GM23338 (cell line): ENCODE results near the gene SLC39A11. TPM values are rescaled to one million over a fixed set of nuclear protein-coding genes. Genes with fewer than 3 reads are reported as not detected.

Source experiments
- ATAC-seq: fragments of 200-7000 bp; cut with Tn5 transposase; 3 replicates; pipeline ENCODE4 v1.9.1; 2020
- DNase-seq: peaks from one replicate; pipeline ENCODE4 v3.0.0-alpha.2; 2015; ENCODE audit warnings: low spot score
- H2AFZ ChIP-seq: fragments of 200-600 bp; sonication (generic); 2 replicates; pipeline ENCODE4 v1.8.0; 2016; ENCODE audit warnings: antibody characterized with exemption, mild to moderate bottlenecking, moderate library complexity
- H3F3A ChIP-seq: fragments of 200-600 bp; sonication (generic); replicated peaks from 2 replicates; pipeline ENCODE4 v1.8.0; 2017; ENCODE audit warnings: antibody characterized with exemption, mixed run types, low read depth
- H3K27ac ChIP-seq: fragments of 200-600 bp; sonication (generic); 2 replicates; pipeline ENCODE4 v1.6.1; 2016; ENCODE audit warnings: low read depth
- H3K27me3 ChIP-seq: fragments of 200-600 bp; sonication (generic); 2 replicates; pipeline ENCODE4 v1.8.0; 2016; ENCODE audit warnings: mild to moderate bottlenecking, mixed run types, moderate library complexity; ENCODE audit not compliant: insufficient read depth
- H3K36me3 ChIP-seq: fragments of 200-600 bp; sonication (generic); 2 replicates; pipeline ENCODE4 v1.8.0; 2016; ENCODE audit warnings: mild to moderate bottlenecking; ENCODE audit not compliant: insufficient read depth
- H3K4me1 ChIP-seq: fragments of 200-600 bp; sonication (generic); 2 replicates; pipeline ENCODE4 v1.8.0; 2016; ENCODE audit warnings: mild to moderate bottlenecking, moderate library complexity; ENCODE audit not compliant: insufficient read depth
- H3K4me2 ChIP-seq: fragments of 200-600 bp; sonication (generic); 2 replicates; pipeline ENCODE4 v1.7.1; 2017; ENCODE audit warnings: mixed run types
- H3K4me3 ChIP-seq: fragments of 200-600 bp; sonication (generic); 2 replicates; pipeline ENCODE4 v1.6.1; 2016; ENCODE audit warnings: mixed run types
- H3K79me2 ChIP-seq: fragments of 200-600 bp; sonication (generic); replicated peaks from 2 replicates; pipeline ENCODE4 v1.8.0; 2017; ENCODE audit warnings: mild to moderate bottlenecking; ENCODE audit not compliant: insufficient read depth
- H3K9me2 ChIP-seq: fragments of 200-600 bp; sonication (generic); 2 replicates; pipeline ENCODE4 v1.8.0; 2017; ENCODE audit not compliant: insufficient read depth
- H4K20me1 ChIP-seq: fragments of 200-600 bp; sonication (generic); replicated peaks from 2 replicates; pipeline ENCODE4 v1.8.0; 2017; ENCODE audit warnings: mild to moderate bottlenecking; ENCODE audit not compliant: insufficient read depth
- H3K27ac Mint-ChIP-seq: 2 replicates; pipeline ENCODE4 v1.8.0; 2020; ENCODE audit warnings: inconsistent platforms, mild to moderate bottlenecking, moderate library complexity, mixed read lengths
- H3K27me3 Mint-ChIP-seq: 3 replicates; pipeline ENCODE4 v1.8.0; 2022; ENCODE audit warnings: low read depth, mild to moderate bottlenecking, moderate library complexity, mixed read lengths, inconsistent platforms; ENCODE audit not compliant: insufficient read depth, poor library complexity
- H3K36me3 Mint-ChIP-seq: 3 replicates; pipeline ENCODE4 v1.8.0; 2021; ENCODE audit warnings: low read depth, mild to moderate bottlenecking, inconsistent platforms, moderate library complexity, mixed read lengths
- H3K4me1 Mint-ChIP-seq: 3 replicates; pipeline ENCODE4 v1.8.0; 2020; ENCODE audit warnings: mild to moderate bottlenecking, inconsistent platforms, mixed read lengths
- H3K4me3 Mint-ChIP-seq: 3 replicates; pipeline ENCODE4 v1.8.0; 2021; ENCODE audit warnings: moderate library complexity, mild to moderate bottlenecking, inconsistent platforms, mixed read lengths
- H3K9me3 Mint-ChIP-seq: 3 replicates; pipeline ENCODE4 v1.8.0; 2020; ENCODE audit warnings: moderate library complexity, mild to moderate bottlenecking, inconsistent platforms, mixed read lengths
- CREB1 ChIP-seq: fragments of 250-450 bp; sonication (Bioruptor Pico); IDR thresholded peaks from 2 replicates; pipeline ENCODE4 v1.5.0; 2020; ENCODE audit warnings: low read depth, mild to moderate bottlenecking, moderate library complexity
- JUNB ChIP-seq: IDR thresholded peaks from one replicate; pipeline ENCODE4 v1.6.1; 2016; ENCODE audit warnings: antibody characterized with exemption; ENCODE audit not compliant: unreplicated experiment
- NANOG ChIP-seq: IDR thresholded peaks from 2 replicates; pipeline ENCODE4 v1.6.1; 2016; ENCODE audit warnings: antibody characterized with exemption, borderline replicate concordance
- STAT1 ChIP-seq: IDR thresholded peaks from one replicate; pipeline ENCODE4 v1.6.1; 2016; ENCODE audit warnings: antibody characterized with exemption; ENCODE audit not compliant: unreplicated experiment
- ZNF114 ChIP-seq: fragments of 250-450 bp; sonication (Bioruptor Pico); IDR thresholded peaks from 2 replicates; pipeline ENCODE4 v1.5.0; 2020; ENCODE audit warnings: mild to moderate bottlenecking, moderate library complexity
- polyA plus RNA-seq: library from polyadenylated mRNA; unstranded; fragments of >200 nt; fragmentation: Nextera tagmentation; extraction: Ambion mirVana; gene quantifications from 2 replicates; pipeline ENCODE4 v1.2.1, GENCODE V29; 2016
- total RNA-seq: library from RNA; depleted of rRNA; stranded (reverse); fragments of >200 nt; shearing (Covaris generic); gene quantifications from 2 replicates; pipeline ENCODE4 v1.2.3, GENCODE V29; 2014
- TF ChIP-seq, protein P1 (sequence below): fragments of 250-450 bp; sonication (Bioruptor Pico); IDR thresholded peaks from 2 replicates; pipeline ENCODE4 v1.5.0; 2020; ENCODE audit warnings: mild to moderate bottlenecking, moderate library complexity
- TF ChIP-seq, protein P2 (sequence below): IDR thresholded peaks from 2 replicates; pipeline ENCODE4 v1.6.1; 2016; ENCODE audit warnings: antibody characterized with exemption

Gene SLC39A11
- total and polyA plus RNA-seq, 2 experiments from 2014 or later: 10.8 to 18.1 TPM

DNA sequence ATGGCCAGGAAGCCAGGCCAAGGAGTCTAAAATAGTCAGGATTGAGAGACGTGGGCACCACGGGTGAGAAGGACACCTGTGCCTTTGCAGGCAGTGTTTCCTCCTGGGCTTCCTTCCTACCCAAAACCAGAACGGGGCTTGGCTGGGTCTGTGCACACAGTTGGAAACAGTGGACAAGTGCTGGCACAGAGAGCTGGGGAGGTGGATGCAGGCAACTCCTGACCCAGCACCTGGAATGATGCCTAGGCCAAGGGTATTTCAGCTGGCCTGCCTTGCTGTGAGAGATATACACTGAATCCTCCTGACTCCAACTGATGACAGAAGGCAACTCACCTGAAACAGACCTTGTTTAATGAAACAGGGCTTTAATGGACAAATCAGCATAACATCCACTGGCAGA lies 186.2 kb downstream of the SLC39A11 start:
- Mint-ChIP-seq H3K27me3 (peaks cover 10% of the 10 kb centered on the region), H3K9me3 (no peaks in the 10 kb centered on the region), H3K4me1 (peaks cover 6% of the 10 kb centered on the region; the same call in 2 of the 3 replicates), H3K27ac (no peak overlapping the region), H3K4me3 (no peak overlapping the region), H3K36me3 (no peaks in the 10 kb centered on the region)
- Histone ChIP-seq H3K4me3 (no peak overlapping the region), H3K4me2 (no peak overlapping the region), H3K27me3 (no peaks in the 10 kb centered on the region), H2AFZ (no peak overlapping the region), H4K20me1 (no peaks in the 10 kb centered on the region), H3K4me1 (no peaks in the 10 kb centered on the region), H3K36me3 (no peaks in the 10 kb centered on the region), H3K9me2 (no peaks in the 10 kb centered on the region), H3F3A (no peaks in the 10 kb centered on the region), H3K79me2 (no peaks in the 10 kb centered on the region), H3K27ac (no peak overlapping the region)
- DNase-seq (no peak), ATAC-seq (no peak)
- TF ChIP-seq, protein P1, sequence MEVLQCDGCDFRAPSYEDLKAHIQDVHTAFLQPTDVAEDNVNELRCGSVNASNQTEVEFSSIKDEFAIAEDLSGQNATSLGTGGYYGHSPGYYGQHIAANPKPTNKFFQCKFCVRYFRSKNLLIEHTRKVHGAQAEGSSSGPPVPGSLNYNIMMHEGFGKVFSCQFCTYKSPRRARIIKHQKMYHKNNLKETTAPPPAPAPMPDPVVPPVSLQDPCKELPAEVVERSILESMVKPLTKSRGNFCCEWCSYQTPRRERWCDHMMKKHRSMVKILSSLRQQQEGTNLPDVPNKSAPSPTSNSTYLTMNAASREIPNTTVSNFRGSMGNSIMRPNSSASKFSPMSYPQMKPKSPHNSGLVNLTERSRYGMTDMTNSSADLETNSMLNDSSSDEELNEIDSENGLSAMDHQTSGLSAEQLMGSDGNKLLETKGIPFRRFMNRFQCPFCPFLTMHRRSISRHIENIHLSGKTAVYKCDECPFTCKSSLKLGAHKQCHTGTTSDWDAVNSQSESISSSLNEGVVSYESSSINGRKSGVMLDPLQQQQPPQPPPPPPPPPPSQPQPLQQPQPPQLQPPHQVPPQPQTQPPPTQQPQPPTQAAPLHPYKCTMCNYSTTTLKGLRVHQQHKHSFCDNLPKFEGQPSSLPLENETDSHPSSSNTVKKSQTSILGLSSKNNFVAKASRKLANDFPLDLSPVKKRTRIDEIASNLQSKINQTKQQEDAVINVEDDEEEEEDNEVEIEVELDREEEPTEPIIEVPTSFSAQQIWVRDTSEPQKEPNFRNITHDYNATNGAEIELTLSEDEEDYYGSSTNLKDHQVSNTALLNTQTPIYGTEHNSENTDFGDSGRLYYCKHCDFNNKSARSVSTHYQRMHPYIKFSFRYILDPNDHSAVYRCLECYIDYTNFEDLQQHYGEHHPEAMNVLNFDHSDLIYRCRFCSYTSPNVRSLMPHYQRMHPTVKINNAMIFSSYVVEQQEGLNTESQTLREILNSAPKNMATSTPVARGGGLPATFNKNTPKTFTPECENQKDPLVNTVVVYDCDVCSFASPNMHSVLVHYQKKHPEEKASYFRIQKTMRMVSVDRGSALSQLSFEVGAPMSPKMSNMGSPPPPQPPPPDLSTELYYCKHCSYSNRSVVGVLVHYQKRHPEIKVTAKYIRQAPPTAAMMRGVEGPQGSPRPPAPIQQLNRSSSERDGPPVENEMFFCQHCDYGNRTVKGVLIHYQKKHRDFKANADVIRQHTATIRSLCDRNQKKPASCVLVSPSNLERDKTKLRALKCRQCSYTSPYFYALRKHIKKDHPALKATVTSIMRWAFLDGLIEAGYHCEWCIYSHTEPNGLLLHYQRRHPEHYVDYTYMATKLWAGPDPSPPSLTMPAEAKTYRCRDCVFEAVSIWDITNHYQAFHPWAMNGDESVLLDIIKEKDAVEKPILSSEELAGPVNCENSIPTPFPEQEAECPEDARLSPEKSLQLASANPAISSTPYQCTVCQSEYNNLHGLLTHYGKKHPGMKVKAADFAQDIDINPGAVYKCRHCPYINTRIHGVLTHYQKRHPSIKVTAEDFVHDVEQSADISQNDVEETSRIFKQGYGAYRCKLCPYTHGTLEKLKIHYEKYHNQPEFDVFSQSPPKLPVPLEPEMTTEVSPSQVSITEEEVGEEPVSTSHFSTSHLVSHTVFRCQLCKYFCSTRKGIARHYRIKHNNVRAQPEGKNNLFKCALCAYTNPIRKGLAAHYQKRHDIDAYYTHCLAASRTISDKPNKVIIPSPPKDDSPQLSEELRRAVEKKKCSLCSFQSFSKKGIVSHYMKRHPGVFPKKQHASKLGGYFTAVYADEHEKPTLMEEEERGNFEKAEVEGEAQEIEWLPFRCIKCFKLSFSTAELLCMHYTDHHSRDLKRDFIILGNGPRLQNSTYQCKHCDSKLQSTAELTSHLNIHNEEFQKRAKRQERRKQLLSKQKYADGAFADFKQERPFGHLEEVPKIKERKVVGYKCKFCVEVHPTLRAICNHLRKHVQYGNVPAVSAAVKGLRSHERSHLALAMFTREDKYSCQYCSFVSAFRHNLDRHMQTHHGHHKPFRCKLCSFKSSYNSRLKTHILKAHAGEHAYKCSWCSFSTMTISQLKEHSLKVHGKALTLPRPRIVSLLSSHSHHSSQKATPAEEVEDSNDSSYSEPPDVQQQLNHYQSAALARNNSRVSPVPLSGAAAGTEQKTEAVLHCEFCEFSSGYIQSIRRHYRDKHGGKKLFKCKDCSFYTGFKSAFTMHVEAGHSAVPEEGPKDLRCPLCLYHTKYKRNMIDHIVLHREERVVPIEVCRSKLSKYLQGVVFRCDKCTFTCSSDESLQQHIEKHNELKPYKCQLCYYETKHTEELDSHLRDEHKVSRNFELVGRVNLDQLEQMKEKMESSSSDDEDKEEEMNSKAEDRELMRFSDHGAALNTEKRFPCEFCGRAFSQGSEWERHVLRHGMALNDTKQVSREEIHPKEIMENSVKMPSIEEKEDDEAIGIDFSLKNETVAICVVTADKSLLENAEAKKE (CRISPR knock-in tag): no peak
- TF ChIP-seq STAT1: no peak
- no peak for TF ChIP-seq NANOG
- no peak for TF ChIP-seq CREB1
- TF ChIP-seq, protein P2, sequence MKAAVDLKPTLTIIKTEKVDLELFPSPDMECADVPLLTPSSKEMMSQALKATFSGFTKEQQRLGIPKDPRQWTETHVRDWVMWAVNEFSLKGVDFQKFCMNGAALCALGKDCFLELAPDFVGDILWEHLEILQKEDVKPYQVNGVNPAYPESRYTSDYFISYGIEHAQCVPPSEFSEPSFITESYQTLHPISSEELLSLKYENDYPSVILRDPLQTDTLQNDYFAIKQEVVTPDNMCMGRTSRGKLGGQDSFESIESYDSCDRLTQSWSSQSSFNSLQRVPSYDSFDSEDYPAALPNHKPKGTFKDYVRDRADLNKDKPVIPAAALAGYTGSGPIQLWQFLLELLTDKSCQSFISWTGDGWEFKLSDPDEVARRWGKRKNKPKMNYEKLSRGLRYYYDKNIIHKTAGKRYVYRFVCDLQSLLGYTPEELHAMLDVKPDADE: no peak
- no peak for TF ChIP-seq JUNB
- TF ChIP-seq ZNF114: no peak
